Esophagus (tissue), 2 donors: ENCODE results near the gene PPP2R5C. TPM values are rescaled to one million over a fixed set of nuclear protein-coding genes. Genes with fewer than 3 reads are reported as not detected.

Experiments used
- H3K27ac ChIP-seq, 2 donors: one replicate each; pipeline ENCODE4 v1.5.1; 2013; ENCODE audit warnings: low read depth in 2 of 2, mild to moderate bottlenecking in 2 of 2, inconsistent platforms in 1 of 2, low read length in 1 of 2, moderate library complexity in 1 of 2
- H3K27me3 ChIP-seq, 2 donors: one replicate each; pipeline ENCODE4 v1.6.1; 2013; ENCODE audit warnings: low read length in 2 of 2, control low read depth in 1 of 2, mild to moderate bottlenecking in 1 of 2; ENCODE audit not compliant: insufficient read depth in 2 of 2, control insufficient read depth in 1 of 2
- H3K36me3 ChIP-seq, 2 donors: one replicate each; pipeline ENCODE4 v1.6.1; 2013; ENCODE audit warnings: low read length in 1 of 2; ENCODE audit not compliant: control insufficient read depth in 2 of 2, insufficient read depth in 2 of 2
- H3K4me1 ChIP-seq, 2 donors: one replicate each; pipeline ENCODE4 v1.6.1; 2013; ENCODE audit warnings: low read length in 1 of 2; ENCODE audit not compliant: control insufficient read depth in 2 of 2, insufficient read depth in 2 of 2
- H3K4me3 ChIP-seq, 2 donors: one replicate each; pipeline ENCODE4 v1.5.1; 2013; ENCODE audit warnings: low read length in 2 of 2, mild to moderate bottlenecking in 2 of 2, low read depth in 1 of 2, moderate library complexity in 1 of 2
- H3K9me3 ChIP-seq, 2 donors: one replicate each; pipeline ENCODE4 v1.6.1; 2013; ENCODE audit warnings: mild to moderate bottlenecking in 2 of 2, low read depth in 1 of 2, low read length in 1 of 2, moderate library complexity in 1 of 2; ENCODE audit not compliant: control insufficient read depth in 2 of 2, insufficient read depth in 1 of 2
- WGBS, 2 donors: extraction: QIAGEN DNeasy Blood & Tissue Kit; methylation state at CpG; one replicate each; pipeline ENCODE4 v1.1.7; 2013; 5-methylcytosine and 5-hydroxymethylcytosine counted together
- polyA plus RNA-seq, 2 donors: library from polyadenylated mRNA; stranded (reverse); fragments of 200-250 nt; gene quantifications; one replicate each; pipeline ENCODE4 v1.2.3, GENCODE V29; 2013
- donor health status: healthy with polysubstance abuse.
- donor health status: Bipolar disorder and iron deficiency.

The PPP2R5C gene
- polyA plus RNA-seq, 2 donors, result 64.8 to 87.3 TPM

GRCh38 chr14:101906645-101907044 lies 145.1 kb downstream of the PPP2R5C start:
- Histone ChIP-seq H3K4me3 (no peak overlapping the region), H3K27me3 (no peaks in the 10 kb centered on the region), H3K36me3 (peaks cover 23 to 35% of the 10 kb centered on the region in 2 donors), H3K27ac (no peak overlapping the region), H3K4me1 (no peaks in the 10 kb centered on the region), H3K9me3 (no peaks in the 10 kb centered on the region)
- WGBS, 2 donors, result 94 to 96% methylated on average over 7 of the region's 7 CpGs

DNA sequence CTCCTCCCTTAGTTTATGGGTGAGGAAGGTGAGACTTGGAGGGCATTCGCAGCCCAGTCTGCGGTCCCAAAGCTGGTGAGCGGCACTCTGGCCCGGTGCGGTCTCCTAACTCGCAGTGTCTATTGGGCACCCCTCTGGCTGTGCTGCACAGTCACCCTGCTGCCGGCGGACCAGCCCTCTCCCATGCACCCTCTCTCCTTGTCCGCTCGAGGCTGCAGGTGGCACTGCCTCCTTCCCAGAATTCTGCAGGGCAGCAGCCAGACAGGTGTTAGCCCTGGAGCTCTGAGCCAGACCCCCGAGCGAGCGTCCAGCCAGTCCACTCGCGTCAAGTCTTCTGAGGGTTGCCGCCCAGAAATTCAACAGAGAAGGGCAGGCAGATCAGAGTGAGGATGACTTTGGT lies 146.1 kb downstream of the PPP2R5C start:
- no peak overlapping the region for H3K27ac ChIP-seq
- H3K4me3 ChIP-seq, result no peak overlapping the region
- H3K36me3 ChIP-seq, result peaks cover 17 to 29% of the 10 kb centered on the region in 2 donors
- H3K4me1 ChIP-seq, result no peaks in the 10 kb centered on the region
- H3K9me3 ChIP-seq, result no peaks in the 10 kb centered on the region
- H3K27me3 ChIP-seq, result no peaks in the 10 kb centered on the region
- 95 to 96% methylated on average over 16 of the region's 16 CpGs for WGBS, 2 donors

DNA sequence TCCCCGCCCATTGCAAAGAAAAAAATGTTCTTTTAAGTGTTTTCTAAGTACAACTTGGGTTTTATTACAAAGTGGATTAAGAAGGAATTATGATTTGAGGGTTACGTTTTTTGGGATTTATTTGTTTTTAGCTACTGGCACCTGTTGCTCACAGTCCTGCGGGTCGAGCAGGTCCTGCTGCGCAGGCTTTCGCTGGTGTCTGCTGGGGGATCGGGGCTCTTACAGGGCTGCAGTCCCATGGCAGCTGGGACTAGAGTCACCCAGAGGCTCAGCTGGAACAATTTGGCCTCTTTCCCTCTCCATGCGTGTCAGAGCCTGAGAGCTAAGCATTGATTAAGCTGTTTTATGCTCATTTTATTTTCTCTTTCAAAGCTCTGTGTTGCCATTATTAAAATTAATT lies 147.3 kb downstream of the PPP2R5C start:
- H3K4me3 ChIP-seq, result no peak overlapping the region
- H3K4me1 ChIP-seq, result no peaks in the 10 kb centered on the region
- no peaks in the 10 kb centered on the region for H3K9me3 ChIP-seq
- H3K36me3 ChIP-seq, result peaks cover 17 to 27% of the 10 kb centered on the region in 2 donors
- H3K27ac ChIP-seq, result no peak overlapping the region
- WGBS, 2 donors, result 60 to 76% methylated on average over 8 of the region's 8 CpGs
- H3K27me3 ChIP-seq, result no peaks in the 10 kb centered on the region

- Histone ChIP-seq H3K4me3 (no peak overlapping the region), H3K4me1 (no peaks in the 10 kb centered on the region), H3K27me3 (no peaks in the 10 kb centered on the region), H3K27ac (no peak overlapping the region), H3K36me3 (peaks cover 15 to 28% of the 10 kb centered on the region in 2 donors), H3K9me3 (no peaks in the 10 kb centered on the region)
- WGBS, 2 donors, result 75 to 90% methylated on average over 12 of the region's 12 CpGs
Observed at GRCh38 chr14:101909371-101910096, 148.0 kb downstream of the PPP2R5C start.

GRCh38 chr14:101912841-101913240 lies 151.3 kb downstream of the PPP2R5C start:
- no peak overlapping the region for H3K27ac ChIP-seq
- H3K36me3 ChIP-seq, result peaks cover 8 to 27% of the 10 kb centered on the region in 2 donors
- no peaks in the 10 kb centered on the region for H3K27me3 ChIP-seq
- H3K4me1 ChIP-seq, result no peaks in the 10 kb centered on the region
- H3K9me3 ChIP-seq, result no peaks in the 10 kb centered on the region
- no peak overlapping the region for H3K4me3 ChIP-seq
- 93% methylated on average over 13 of the region's 13 CpGs for WGBS, 2 donors

- Histone ChIP-seq H3K27me3 (no peaks in the 10 kb centered on the region), H3K9me3 (no peaks in the 10 kb centered on the region), H3K4me3 (no peak overlapping the region), H3K36me3 (peaks cover 8 to 24% of the 10 kb centered on the region in 2 donors), H3K27ac (no peak overlapping the region), H3K4me1 (no peaks in the 10 kb centered on the region)
- WGBS, 2 donors, result 92 to 96% methylated on average over 8 of the region's 8 CpGs
Observed at GRCh38 chr14:101914083-101914482, 152.6 kb downstream of the PPP2R5C start.

GRCh38 chr14:101915871-101916815 lies 154.6 kb downstream of the PPP2R5C start:
- Histone ChIP-seq H3K36me3 (peaks cover 3 to 22% of the 10 kb centered on the region in 2 donors), H3K4me1 (no peaks in the 10 kb centered on the region), H3K27ac (no peak overlapping the region), H3K27me3 (no peaks in the 10 kb centered on the region), H3K9me3 (no peaks in the 10 kb centered on the region), H3K4me3 (no peak overlapping the region)
- 90 to 96% methylated on average over 22 to 23 of the region's 23 CpGs for WGBS, 2 donors

GRCh38 chr14:101916816-101917412 lies 155.4 kb downstream of the PPP2R5C start:
- no peak overlapping the region for H3K27ac ChIP-seq

GRCh38 chr14:101917413-101918017 lies 156.0 kb downstream of the PPP2R5C start:
- no peaks in the 10 kb centered on the region for H3K4me1 ChIP-seq
- H3K27me3 ChIP-seq, result no peaks in the 10 kb centered on the region
- 81 to 83% methylated on average over 17 of the region's 17 CpGs for WGBS, 2 donors
- no peak overlapping the region for H3K27ac ChIP-seq
- H3K4me3 ChIP-seq, result no peak overlapping the region
- no peaks in the 10 kb centered on the region for H3K9me3 ChIP-seq
- H3K36me3 ChIP-seq, result peaks cover 3 to 20% of the 10 kb centered on the region in 2 donors

More at GRCh38 chr14:101916816-101917412, 155.4 kb downstream of the PPP2R5C start:
- Histone ChIP-seq H3K9me3 (no peaks in the 10 kb centered on the region), H3K4me1 (no peaks in the 10 kb centered on the region), H3K4me3 (no peak overlapping the region), H3K36me3 (peaks cover 3 to 22% of the 10 kb centered on the region in 2 donors), H3K27me3 (no peaks in the 10 kb centered on the region)
- WGBS, 2 donors, result 83 to 86% methylated on average over 18 of the region's 18 CpGs
